SW 1271 (cell line): ENCODE data around the gene PDZD2.
"Not testable (repeated sequence)": the region's sequence is repeated elsewhere in the genome, so short reads cannot be mapped to it uniquely, and the experiment has no call there.

Source experiments
- DNase-seq, 2 experiments: peaks; one replicate each; lab custom pipeline; 2025; lab: John Stamatoyannopoulos, UW

PDZD2 gene

GRCh38 chr5:32040181-32040695 is 401.3 kb downstream of the PDZD2 start:
- not testable (repeated sequence) for DNase-seq

- DNase-seq, result no peak
These were observed 403.6 kb downstream of the PDZD2 start for GRCh38 chr5:32042551-32042961.

GRCh38 chr5:32043105-32043504 is 404.2 kb downstream of the PDZD2 start:
- DNase-seq, result no peak

- no peak for DNase-seq
These were observed 405.5 kb downstream of the PDZD2 start for GRCh38 chr5:32044434-32044833.

DNA sequence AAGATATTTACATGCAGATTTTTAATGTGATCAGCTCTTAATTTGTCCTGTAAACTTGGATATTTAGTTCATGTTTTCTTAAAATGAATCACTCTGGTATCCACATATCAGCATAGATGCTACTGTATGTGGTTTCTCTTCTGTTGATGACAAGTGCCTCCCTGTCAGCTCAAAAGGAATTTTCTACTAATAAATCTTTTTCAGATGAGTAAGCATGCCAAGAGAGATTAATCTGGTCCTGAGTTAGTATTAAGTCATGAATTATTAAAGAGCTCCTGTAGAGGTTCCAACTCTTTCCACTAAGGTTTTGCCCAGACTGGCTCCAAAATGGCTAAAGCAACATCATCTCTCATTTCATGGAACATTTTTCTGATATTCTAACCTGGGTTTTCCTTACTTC is 406.0 kb downstream of the PDZD2 start:
- no peak for DNase-seq

DNA sequence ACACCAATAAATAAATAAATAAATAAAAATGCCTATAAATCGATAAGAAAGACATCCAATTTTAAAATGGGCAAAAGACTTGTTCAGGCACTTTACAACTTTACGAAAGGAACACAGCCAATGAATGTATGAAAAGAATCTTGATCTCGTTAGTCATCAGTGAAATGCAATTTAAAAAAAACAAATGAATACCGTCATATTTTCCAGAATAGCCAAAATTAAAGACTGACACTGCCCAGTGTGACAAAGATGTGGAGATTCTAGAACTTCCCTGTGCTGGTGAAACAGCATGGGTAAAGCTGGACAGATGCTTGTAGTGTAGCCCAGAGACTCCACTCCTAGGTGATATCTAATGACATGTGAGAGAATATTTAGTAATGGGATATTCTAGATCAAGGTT is 408.1 kb downstream of the PDZD2 start:
- no peak for DNase-seq

DNA sequence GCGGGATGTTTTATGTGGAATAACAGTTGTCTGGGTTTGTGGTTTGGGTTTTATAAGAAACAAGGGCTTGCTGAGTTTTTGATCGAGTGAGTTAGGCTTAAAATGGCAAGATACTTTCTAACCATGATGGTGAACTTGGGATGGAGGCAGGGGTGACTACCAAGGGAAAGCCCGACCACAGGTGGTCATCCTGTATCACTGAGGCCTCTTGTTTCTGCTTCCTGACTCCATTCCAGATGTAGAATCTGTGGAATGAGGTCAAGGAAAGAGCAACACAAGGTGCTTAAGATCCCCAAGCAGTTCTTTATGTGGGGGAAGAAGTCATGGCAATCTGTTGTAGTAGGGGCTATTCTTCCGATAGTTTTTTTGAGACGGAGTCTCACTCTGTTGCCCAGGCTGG is 412.9 kb downstream of the PDZD2 start:
- DNase-seq, result no peak

DNA sequence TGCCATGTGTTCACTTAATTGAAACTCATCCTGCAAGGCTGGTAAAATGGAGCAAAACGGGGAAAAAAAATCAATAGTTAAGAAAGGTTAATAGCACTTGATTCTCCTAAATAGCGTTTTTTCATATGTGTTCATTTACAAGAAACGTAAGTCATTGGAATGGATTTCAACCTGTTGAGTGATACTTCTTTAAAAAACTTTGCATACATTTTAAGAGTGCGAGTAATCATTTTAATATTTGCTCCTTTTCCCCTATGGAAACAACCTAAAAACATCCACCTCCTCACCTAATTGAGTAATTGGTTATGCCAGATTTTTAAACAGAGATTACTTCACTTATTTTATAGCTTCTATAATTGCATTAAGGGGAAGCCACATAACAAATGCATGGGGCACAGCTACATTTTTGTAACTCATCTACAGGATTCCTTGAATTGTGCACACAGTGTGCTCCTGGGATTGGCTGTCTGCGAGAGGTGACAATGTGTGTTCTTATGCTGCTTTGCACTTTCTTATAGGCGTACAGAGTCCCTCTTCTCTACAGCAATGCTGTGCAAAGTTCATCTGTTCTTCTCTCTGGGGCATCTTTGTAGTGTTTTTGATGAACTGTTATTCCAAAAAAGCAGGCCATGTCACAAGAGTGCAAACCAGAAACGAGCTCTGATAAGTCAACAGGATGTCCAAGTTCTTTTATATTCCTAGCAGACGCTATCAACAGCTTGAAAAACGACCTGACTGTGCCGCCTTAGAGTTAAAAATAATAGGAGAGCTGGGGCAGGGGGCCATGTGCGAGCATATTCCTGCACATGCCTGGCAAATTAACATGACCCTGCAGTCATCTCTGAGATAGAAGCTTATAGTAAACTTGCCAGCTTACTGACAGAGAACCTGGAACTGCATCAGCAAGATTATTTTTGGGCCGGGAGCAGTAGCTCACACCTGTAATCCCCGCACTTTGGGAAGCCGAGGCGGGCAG is 417.2 kb downstream of the PDZD2 start:
- no peak for DNase-seq

DNA sequence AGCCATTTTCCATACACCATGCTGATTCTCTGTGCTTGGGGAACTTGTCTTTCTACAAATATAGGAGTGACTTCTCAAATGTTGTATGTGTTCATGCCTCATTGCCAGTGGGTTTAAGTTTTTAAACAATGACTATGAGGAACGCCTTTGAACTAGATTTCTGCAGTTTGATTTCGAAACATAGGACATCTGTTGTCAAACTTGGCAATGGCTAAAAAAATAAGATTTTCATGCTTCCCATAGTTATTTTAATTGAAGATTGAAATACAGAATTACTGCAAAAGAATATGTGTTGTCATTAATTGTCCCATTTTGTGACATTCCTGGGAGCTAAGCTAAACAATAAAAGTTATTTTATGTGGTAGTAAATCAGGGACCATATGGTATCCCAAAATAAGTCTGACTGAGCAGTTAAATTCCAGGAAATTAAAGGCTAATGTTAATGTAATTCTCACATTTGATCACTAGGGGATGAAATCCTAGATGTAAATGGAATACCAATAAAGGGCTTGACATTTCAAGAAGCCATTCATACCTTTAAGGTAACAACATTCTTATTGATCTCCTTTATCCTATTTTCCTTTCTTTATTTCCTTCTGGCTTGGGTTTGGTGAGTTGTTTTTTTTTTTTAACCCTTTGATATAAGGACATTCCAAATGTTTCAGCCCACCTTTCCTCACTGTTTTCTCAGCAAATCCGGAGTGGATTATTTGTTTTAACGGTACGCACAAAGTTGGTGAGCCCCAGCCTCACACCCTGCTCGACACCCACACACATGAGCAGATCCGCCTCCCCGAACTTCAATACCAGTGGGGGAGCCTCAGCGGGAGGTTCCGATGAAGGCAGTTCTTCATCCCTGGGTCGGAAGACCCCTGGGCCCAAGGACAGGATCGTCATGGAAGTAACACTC is 418.5 kb downstream of the PDZD2 start:
- DNase-seq, result peak in 1 of 2 experiments; percentile 26

- no peak for DNase-seq
These were observed 419.2 kb downstream of the PDZD2 start for GRCh38 chr5:32058101-32058500.

DNA sequence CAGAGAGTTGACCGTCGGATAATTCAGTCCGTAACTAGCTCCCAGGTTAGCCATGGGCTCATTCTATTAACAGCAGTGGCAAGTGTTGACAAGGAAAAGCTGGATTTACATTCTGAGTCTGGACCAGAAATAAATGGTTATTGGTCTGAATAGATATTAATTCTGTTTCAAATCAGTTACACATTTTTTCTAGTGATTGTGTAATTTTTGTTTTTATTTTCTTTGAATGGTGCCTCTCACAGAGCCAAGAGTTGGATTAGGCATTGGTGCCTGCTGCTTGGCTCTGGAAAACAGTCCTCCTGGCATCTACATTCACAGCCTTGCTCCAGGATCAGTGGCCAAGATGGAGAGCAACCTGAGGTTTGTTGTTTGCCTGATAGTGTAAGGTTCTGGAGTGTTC is 420.1 kb downstream of the PDZD2 start:
- DNase-seq, result no peak

GRCh38 chr5:32059761-32060530 is 421.0 kb downstream of the PDZD2 start:
- DNase-seq, result no peak

- no peak for DNase-seq
These were observed 422.3 kb downstream of the PDZD2 start for GRCh38 chr5:32061236-32061635.

GRCh38 chr5:32066448-32066847 is 427.5 kb downstream of the PDZD2 start:
- DNase-seq, result no peak

DNA sequence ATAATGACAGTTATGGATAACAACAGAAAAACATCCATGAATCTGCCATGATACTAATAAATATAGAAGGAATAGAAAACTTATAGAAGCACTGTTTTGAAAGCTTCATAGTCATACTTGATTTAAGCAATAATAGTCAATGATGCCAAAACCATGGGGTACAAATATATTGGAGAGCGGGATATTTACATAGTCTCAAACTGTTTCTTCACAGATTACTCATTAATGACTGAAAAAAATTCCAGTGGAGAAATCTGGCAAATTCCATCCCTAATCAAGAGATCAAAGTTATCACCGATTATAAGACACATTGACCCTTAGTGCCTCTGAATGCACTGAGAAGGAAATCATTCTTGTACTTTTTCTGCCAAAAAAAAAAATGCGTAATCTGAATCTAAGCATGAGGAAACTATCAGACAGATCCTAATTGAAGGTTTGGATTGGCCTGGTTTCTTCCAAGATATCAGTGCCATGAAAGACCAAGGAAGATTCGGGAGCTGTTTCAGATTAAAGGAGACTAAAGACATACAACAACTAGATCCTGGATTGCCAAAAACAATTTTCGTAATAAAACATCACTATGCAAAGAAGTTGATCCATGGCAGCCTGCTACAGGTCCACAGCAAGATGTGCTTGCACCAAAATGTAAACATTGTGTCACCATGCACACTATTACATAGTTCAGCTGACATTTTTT is 429.0 kb downstream of the PDZD2 start:
- DNase-seq, result no peak

GRCh38 chr5:32068561-32068960 is 429.6 kb downstream of the PDZD2 start:
- no peak for DNase-seq

GRCh38 chr5:32069396-32069795 is 430.5 kb downstream of the PDZD2 start:
- no peak for DNase-seq

- no peak for DNase-seq
These were observed 432.5 kb downstream of the PDZD2 start for GRCh38 chr5:32071351-32071944.

- DNase-seq, result no peak
These were observed 433.1 kb downstream of the PDZD2 start for GRCh38 chr5:32072054-32072453.

GRCh38 chr5:32074401-32074800 is 435.5 kb downstream of the PDZD2 start:
- no peak for DNase-seq
